HG03135 (cell line): ENCODE results near the gene DYNLL1.
"Not testable (repeated sequence)": the region's sequence is repeated elsewhere in the genome, so short reads cannot be mapped to it uniquely, and the experiment has no call there.

Experiments used
- ATAC-seq: cut with Tn5 transposase; IDR thresholded peaks from one replicate; pipeline ENCODE4 v1.9.1; 2021; ENCODE audit warnings: mild to moderate bottlenecking, moderate library complexity; ENCODE audit not compliant: unreplicated experiment

The DYNLL1 gene

DNA sequence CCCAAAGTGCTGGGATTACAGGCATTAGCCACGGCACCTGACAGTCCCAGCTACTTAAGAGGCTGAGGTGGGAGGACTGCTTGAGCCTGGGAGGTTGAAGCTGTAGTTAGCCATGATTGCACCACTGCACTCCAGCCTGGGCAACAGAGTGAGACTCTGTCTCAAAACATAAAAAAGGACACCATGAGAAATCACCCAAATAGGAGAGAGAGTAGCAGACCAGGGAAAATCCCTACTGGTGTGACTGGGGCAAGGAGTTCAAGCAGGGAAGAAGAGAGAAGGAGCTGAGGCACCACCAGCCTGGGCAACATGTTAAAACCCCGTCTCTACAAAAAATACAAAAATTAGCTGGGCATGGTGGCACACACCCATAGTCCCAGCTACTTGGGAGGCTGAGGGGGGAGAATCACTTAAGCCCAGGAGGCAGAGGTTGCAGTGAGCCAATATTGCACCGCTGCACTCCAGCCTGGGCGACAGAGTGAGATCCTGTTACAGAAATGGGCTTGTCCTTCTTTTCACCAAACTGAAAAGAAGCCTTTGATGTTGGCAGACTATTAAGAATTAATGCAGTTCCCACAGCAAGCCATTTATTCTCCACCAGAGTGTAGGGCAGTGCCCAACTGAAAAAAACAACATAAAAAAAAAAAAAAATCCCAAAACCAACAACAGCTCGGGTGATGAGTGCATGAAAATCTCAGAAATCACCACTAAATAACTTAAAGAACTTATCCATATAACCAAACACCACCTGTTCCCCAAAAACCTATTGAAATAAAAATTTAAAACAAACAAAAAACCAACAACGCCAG, 21.9 kb upstream of the DYNLL1 start:
- ATAC-seq, result no peak

DNA sequence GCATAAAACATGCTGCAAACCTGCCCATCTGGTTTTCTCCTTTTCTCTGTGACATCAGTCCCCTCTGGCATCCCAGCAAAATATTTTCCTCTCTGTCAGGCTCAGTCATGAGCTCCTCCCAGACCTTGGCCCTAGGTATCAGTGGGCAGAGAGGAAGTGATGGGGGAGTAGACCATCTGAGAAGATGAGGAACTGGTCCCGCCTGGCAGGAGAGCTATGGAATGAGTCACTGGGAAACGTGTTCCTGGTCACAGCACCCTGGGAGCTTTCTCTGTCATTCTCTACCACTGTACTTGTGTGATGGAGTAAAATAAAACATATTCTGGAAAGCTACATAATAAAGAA, 21.3 kb upstream of the DYNLL1 start:
- no peak for ATAC-seq

DNA sequence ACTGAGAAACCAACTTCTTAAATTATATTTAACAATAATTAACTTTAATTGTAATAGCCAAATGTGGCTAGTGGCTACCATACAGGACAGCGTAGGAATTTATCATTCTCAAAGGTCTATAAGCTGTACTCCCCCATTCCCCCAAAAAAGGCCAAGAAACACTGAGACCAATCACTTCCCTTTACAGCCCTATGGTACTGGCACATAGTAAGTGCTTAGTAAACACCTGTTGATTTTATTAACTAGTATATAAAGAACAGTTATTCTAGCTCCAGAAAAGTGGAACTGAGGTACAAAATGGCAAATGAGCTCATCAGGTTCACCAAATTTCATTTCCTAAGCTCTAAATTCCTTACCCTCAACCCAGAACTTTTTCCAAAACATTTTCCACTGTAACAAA, 20.3 kb upstream of the DYNLL1 start:
- ATAC-seq, result no peak

DNA sequence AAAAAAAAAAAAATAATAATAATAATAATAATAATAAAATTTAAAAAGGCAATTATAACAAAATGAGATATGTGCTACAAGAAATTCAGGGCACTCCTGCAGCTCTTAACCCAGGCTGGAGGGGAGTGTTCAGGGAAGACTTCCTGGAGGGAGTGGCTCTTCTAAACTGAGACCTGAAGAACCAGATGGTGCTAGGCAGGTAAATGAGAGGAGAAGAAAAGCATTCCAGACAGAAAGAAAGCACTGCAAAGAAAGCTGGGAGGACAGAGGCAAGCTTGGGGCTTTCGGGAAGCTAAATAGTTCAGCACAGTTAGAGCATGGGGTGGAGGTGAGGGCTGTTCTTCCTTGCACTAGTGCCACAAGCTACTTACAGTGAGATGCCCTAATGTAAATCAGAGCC, 16.5 kb upstream of the DYNLL1 start:
- no peak for ATAC-seq

DNA sequence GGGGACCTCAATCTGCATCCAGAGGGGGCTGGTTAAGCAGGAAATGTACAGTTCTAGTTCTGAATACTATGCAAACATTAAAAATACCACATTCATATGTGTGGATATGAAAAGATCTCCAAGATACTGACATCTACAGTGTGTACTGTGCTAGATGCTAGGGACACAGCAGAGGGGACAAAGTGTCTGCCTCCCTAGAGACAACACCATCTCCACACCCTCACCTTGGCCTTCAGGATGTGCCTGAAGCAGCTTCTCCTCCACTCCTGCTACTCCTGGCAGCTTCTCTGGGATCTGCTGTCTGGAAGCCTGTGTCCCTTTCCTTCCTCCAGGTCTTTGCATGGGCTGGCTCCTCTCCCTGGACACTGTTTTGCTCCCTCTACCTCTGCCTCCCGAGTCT, 15.7 kb upstream of the DYNLL1 start:
- ATAC-seq, result no peak

DNA sequence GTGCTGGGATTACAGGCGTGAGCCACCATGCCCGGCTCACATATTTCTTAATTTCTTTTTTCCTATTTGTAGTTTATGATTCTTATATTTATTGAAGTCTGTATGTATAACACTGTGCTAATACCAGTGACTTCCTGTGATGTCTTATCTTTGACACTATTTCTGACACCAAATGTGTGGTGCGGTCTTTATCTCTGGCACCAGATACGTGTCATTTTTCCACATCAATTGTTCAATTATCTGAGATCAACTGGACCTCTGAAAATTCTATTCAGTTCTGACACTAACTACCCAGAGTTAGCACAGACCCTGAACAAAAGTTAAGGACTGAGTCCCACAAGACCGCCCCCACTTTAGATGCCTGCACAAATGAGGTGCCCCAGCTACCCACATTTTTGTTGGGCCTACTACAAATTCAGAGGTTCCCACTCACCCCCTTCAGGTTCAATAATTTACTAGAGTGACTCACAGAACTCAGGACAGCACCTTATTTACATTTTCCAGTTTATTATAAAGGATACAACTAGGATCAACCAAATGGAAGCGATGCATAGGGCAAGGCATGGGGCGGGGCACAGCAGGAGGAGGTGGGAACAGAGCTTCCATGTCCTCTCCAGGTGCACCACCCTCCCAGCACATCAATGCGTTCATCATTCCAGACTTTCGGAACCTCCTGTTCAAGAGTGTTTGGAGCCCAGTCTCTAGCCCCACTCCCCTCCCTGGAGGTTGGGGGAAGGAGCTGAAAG, 14.7 kb upstream of the DYNLL1 start:
- no peak for ATAC-seq

DNA sequence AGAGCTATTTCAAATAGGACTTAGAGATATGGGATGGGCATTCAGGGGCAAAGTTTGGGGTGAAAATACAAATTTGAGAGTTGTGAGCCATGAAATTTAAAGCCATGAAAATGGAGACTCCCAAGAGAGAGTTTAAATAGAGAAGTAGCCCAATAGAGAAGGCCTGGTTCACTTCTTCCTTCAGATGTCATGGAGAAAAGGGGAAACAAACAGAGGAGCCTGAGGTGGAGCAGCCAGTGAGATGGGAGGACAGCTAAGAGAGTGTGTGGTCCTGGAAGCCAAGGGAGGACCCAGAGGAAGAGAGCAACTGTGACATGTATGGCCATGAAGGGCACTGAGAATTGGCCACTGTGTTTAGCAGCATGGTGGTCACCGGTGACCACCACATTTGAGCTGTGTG, 12.3 kb upstream of the DYNLL1 start:
- ATAC-seq, result no peak

DNA sequence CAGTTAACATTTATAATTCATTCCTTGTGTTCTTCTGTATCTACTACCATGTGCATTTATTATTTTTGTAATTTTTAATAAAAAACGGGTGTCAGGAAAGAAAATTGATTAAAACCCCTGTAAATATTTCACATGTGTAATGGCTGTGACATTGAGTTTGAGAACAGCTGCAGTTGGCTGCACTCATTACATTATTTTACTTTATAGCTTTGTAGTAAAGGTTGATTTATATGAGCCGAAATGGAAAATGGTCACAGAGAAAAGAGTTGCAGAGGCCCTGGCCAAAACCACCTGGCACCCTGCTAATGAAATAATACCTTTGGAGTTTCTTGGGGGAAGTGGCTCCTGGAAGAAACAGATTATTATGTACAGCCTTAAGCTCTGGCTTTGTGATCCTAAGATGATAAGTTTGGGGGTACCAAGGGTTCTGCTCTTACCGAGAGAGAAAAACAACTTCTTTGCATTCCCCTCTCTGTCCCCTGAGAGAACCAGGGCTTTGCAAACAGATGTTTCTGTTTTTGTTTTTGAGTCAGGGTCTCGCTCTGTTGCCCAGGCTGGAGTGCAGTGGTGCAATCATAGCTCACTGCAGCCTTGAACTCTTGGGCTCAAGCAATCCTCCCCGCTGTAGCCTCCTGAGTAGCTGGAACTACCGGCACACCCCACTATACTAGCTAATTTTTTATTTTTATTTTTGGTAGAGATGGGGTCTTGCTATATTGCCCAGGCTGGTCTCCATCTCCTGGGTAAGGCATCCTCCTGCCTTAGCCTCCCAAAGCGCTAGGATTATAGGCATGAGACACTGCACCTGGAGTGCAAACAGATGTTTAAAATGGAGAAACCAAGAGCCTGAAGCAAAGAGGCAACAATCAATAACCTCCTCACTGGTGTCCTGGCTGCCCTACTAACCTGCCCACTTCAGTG, 9.7 kb upstream of the DYNLL1 start:
- no peak for ATAC-seq

DNA sequence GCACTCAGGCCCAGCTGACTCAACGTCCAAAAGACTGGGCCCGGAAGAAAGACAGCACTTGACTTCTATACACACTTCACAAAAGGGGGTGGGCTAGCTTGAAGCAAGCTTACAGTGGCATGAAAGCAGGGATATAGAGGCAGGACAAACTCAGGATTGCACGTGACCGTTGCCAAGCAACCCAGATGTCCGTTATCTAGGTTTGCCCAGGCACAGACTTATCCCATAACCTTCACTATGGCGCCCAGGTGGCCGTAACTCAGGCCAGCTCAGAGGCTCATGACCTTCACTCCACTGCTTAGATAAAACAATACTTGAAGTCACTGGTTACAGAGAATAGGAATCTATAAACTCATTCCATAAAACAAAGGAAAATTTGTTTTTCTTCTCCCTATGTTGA, 8.4 kb upstream of the DYNLL1 start:
- ATAC-seq, result not testable (repeated sequence)

DNA sequence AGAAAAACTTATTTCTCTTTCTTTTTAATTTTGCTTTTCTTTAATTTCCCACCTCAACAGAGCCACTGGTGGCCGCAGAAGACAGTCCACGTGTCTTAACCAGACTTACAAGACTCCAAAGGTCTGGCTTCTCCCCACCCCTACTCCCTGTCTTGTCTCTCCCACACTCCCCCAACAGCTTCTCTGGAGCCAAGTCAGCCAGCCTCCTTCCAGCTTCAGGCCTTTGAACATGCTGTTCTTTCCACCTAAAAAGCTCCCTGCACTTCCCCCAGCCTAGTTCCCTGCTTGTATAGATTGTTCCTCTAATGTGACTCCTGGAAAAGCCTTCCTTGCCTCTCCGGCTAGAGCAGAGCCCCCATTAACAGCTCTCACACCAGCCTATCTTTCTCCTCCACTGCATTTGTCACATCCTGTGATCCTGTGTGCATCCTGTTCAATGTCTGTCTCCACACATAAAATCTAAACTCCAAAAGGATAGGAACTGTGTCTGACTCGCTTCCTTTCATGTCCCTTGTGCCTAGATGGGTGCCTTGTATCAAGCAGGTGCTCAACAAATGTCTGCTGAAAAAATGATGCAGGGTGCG, 7.8 kb upstream of the DYNLL1 start:
- ATAC-seq, result no peak

DNA sequence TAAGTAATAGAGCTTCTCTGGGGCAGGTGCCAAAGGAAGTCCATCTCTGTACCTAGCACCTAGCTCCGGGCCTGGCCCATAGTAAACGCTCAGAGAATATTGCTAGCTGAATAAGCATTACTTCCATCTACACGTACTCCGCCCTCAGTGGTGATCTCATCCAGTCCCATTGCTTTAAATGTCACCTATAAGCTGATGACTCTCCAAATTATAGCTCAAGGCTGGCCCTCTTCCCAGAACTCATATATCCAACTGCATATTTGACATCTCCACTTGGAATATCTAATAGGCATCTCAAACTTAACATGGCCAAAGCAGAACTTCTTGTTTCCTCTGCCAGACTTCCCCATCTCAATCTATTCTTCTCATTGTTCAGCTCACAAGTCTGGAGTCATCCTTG, 6.9 kb upstream of the DYNLL1 start:
- ATAC-seq, result no peak

DNA sequence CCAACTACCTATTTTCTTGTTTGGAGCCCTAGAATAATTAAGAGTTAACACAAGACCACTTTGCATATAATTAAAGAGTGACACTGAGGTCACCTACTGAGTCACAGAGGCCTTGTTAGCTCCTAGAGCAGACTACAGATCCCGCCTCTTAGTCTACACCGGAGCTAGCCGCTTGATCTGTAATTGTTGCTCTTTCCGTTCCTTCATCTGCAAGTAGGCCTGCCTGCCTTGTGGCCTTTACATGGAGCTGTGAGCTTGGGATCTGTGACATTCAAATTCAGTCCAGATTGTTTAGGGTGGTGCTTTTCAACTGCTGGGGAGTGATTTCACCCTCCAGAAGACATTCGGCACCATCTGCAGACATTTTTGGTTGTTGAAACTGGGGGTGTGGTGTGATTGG, 5.6 kb upstream of the DYNLL1 start:
- ATAC-seq, result no peak

DNA sequence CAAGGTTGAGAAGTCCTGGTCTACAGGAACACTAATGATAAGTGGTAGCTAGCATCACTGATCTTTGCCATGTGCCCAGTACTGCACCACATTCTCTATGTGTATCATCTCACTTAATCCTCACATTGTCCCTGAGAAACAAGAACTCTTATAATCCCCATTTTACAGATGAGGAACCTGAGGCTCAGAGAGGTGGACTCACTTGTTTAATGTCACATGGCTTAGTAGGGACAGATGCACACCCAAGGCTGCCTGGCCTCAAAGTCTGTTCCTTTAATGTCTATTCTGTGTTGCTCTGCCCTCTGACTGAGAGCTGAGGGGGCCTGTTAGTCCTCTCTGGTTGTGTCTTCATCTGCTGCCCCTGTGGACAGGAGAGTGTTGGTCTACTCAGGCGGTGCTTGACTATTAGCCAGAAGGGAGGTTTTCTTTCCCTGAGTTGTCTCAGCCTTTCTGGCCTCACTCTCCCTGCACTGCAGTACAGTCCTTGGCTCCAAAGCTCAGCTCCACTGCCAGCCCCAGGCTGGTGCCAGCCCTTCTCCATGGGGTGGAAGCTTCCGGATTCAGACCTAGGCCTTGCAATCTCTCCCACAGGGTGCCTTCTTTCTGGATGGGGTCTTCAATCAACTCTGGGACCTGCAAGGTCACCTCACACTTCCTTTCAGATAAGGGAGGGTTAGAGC, 4.9 kb upstream of the DYNLL1 start:
- no peak for ATAC-seq

DNA sequence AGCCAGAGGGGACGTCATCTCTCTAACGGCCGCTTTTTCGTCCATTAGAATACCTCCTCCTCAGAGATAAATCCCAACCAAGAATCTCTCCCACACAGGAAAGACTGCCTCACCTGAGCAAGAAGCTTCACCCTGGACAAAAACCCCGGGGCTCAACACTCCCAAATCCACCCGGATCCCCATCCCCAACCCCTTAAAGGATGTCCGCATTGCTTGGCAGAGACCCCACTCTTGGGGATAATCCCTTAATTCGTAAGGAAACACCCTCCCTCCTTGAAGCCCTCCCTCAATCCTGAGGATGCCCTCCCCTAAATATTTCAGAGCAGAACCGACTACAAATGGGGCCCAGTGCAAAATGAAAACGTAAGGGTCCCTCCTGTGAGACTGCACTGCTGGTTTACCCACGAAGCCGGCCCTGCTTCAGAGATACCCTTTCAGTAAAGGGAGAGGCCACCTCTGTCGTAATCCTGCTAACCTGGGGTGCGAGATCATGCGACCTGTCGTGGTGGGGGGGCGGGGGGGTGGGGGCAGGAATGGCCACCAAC, 655 bp upstream of the DYNLL1 start:
- ATAC-seq, result peak; percentile 5

DNA sequence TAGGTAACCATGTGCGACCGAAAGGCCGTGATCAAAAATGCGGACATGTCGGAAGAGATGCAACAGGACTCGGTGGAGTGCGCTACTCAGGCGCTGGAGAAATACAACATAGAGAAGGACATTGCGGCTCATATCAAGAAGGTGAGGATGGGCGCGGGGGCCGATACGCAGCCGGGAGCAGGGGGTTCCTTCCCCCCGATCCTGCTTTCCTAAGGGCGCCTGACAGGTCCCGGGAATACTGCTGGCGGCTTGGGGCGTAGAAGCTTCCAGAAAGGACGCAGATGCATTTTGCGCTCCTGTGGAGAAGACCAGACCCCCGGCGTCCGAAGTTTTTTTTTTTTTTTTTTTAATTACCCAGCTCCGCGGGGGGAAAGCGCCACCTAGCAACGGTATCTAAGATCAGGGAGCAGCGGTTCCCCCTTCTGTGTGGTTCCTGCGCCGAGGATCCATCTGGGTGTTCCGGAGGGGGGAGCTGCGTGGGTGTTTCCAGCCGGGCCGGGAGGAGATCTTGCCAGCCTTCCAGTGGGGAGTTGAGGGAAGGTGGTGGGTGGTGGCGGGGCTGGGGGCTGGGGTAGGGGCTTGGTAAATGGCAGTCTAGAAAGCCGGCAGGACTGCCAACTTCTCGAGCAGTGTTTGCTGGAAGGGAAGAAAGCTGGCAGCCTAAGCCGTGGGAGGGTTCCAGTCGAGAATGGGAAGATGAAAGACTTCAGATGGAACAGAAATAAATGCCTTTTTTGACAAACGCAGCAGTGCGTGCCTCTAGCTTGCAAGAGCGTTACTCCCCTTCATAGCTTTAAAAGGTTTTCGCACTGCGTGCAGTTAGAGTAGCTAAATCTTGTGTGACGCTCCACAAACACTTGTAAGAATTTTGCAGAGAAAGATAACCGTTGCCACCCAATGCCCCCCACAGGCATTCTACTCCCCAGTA, 764 bp downstream of the DYNLL1 start:
- peak; percentile 29 for ATAC-seq

DNA sequence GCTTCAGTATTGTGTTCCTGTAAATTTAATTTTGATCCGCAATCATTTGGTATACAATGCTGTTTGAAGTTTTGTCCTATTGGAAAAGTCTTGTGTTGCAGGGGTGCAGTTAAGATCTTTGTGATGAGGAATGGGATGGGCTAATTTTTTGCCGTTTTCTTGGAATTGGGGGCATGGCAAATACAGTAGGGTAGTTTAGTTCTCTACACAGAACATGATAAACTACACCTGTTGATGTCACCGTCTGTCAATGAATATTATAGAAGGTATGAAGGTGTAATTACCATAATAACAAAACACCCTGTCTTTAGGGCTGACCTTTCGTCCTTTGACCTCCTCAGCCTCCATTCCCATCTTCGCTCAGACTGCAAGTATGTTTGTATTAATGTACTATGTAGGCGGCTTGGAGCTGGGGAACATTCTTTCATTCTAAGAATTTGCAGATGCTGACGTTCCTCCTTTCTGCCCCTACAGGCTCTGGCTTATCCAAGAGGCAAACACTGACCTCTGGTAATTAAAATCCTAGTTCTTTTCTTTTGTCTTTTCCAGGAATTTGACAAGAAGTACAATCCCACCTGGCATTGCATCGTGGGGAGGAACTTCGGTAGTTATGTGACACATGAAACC, 1.7 kb downstream of the DYNLL1 start:
- no peak for ATAC-seq

DNA sequence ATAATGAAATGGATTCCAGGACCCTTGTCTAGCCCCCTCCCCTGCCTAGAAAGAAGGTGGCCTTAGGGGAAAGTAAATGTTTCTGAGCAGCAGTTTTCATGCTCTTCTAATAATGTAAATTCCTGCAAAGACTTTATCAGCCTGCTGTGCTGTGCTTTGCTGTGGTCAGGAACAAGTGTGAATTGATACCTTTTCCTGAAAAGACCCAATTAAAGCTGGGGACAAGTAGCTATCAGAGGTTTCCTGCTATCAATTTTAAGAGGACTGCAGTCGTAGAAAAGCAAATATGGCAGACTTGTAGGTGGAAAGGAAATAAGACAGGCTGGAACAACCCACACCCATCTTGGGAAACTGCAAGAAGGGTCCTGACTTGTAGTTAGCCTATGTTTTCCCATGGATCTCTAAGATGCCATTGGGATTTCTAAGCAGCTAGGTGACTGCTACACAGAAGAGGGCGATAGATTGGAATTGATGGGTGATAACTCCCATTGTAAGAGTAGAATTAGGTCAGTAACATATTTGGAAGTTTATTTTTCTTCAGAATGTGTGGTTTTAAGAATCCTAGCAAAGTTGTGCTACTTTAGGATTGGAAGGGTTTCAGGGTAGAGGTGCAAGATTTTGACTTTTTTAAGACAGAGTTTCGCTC, 3.1 kb downstream of the DYNLL1 start:
- ATAC-seq, result no peak

DNA sequence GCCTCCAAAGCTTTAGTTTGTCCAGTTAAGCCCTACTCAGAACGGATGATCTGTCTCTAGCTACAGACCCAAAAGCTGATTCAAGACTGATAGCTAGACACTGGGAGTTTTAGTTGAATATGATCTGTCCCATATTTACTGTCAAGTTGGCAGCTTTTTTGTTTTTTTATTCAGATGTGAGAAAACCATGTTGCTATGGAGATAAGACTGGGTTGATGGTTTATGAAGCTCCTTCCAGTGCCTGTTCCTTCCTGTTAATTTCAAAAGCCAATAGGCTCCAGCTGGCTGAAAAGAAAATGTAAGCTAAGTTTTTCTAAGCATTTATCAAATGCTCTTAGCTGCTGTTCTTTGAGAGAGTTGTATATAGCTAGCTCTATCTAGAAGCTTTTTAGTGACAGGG, 4.7 kb downstream of the DYNLL1 start:
- ATAC-seq, result no peak
